Kasumi-1 (cell line): ENCODE data around the gene POU6F2.

ENCODE experiments used
- DNase-seq, 2 experiments: peaks; one replicate each; lab custom pipeline; 2025; lab: John Stamatoyannopoulos, UW

POU6F2 gene

DNA sequence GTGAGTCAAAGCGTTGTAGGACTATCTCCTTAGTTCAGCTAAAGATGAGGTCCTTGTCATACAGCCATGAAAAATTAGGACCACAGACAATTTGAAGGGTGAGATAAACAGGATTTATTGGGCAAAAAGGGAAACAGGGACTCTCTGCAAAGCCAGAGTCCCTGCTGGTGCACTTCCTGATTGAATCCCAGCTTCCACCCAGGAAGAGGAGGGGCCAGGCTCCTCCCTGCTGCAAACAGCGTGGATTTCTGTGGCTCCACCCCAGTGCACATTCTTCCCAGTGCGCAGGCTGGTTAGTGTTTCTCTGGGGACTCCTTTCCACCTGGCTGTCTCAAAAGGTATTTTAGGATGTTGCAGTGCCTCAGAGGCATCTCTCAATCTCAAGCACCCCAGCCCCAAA lies 423.1 kb downstream of the POU6F2 start:
- no peak for DNase-seq

- DNase-seq, result no peak
These were observed 424.3 kb downstream of the POU6F2 start for GRCh38 chr7:39402034-39402433.

- no peak for DNase-seq
These were observed 427.2 kb downstream of the POU6F2 start for GRCh38 chr7:39404907-39405306.

- DNase-seq, result no peak
These were observed 427.9 kb downstream of the POU6F2 start for GRCh38 chr7:39405581-39405980.

DNA sequence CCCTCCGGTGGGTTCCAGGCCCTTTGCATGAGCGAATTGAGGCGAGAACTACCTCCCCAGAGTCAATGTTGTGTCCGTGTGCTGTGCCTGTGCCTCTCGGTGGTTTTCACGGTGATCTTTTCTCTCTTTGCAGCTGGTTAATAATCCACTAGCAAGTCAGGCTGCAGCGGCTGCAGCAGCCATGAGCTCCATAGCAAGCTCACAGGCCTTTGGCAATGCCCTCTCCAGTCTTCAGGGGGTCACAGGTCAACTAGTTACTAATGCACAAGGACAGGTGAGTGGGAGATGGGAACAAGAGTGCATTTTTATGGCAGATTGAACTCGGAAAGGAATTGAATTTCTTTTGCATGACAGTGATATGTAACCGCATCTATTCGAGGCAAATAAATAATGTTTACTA lies 428.8 kb downstream of the POU6F2 start:
- DNase-seq, result no peak

DNA sequence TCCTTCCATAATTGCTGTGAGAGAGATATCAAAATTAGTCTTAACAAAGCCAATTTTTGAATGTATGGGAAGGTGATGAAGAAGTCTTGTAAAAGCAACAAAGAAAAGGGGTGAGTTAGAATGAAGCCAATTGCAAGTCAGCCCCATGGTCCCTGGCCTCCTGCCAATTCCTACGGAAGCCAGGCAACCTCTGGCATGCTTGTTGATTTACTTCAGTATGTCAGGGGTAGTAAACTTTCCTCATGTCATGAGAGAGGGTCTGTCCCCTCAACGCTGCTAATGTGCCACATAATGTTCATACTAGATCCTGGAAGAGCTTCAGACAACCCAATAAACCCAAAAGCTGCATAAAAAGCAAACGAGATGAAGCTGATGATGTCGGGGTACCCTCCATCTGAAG lies 429.4 kb downstream of the POU6F2 start:
- no peak for DNase-seq

DNA sequence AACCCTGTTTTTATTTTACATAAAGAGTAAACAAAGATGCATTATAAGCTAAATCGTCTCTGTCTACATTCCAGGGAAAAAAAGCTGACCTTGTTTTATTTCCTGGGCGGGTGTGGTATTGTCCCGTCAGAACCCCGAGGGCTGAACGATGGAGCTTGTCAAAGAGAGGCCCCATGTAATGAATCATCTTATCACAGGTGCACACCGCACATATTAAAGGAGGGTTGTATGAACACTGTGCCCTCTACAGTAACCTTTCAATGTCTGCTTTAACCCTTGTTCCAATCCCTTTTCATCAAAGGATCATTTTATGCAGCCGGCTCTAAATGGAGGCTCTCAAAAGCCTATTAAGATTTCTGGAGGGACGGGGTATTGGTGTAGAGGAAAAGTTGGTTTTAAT lies 430.0 kb downstream of the POU6F2 start:
- DNase-seq, result no peak

DNA sequence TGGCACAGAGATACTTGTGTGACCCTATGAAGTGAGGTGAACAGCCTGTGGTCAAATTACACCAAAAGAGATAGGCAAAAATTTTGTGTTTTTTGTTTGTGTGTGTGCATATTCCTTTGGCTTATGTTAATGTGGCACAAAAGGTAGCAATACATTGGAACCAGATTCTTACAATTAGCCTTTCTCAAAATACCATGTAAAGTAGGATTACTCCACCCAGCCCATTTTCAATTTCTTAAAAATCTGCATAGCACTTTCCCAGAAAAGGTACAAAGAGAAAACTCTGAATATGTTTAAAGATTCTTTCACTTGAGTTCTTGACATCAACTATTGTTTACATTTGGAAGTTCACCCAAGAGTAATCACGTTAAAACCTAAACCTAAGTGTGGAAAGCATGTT lies 431.2 kb downstream of the POU6F2 start:
- DNase-seq, result no peak

- DNase-seq, result no peak
These were observed 432.9 kb downstream of the POU6F2 start for GRCh38 chr7:39410582-39410981.

DNA sequence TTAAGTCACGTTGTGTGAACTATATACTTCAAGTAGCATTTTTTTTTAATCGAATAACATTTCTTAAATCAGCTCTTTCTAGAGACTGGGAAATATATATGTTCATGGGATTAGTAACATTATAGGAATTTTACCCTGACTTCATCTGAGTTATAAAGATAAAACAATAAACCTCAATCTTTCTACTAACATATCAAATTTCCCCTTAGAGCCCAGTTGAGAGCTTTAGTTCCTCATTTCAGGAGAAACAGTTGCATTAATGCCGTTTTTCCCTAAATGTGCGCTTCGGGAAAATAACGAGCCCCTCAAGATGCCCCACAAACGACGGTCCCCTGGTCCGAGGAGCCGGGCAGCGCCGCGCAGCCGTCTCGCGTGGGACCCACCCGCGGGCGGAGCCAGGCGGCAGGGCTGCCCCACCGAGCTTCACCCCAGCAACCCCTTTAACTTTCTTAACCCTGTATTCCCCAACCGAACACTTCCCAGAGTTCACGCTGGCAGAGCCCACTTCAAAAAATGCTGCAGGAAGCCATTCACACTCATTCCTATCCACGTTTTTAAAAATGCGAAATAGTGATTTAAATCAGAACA lies 436.0 kb downstream of the POU6F2 start:
- peak; percentile 42 to 60 for DNase-seq

DNA sequence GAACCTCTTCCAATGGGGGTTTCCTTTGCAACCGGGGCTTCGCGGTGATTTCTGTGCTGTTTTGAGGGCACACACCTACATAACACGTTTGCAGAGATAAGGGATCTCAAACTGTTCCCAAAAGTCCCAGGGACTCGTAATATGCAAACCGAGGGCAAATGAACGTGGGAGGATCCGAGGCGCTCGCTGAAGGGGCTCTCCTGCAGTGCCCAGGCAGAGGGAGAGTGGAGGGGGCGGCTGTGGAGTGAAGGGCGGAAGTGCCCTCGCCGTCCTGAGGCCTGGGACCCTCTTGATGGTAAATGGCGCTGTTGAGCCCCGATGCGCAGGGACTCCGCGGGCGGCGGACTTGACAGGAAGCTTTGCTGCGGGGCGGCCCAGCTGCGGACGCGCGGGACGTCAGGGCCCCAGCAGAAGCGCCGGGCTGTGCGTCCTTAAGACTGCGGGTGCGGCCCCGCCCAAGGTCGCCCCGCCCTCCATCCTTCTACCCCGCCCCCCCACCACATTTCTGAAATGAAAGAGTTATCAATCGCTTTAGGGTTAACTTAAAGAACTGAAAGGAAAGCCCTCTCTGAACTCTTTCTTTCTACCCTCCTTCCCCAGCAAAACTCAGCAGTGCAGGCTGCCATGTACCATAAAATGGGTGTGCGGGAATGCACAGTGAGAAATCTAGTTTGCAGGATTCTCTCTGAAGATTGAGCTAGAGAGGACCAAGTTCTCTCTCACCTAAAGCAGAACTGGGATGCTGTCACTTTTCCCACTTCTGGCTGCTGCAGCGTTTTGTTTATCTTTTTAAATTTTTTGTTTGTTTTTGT lies 436.7 kb downstream of the POU6F2 start:
- DNase-seq, result peak; percentile 37 to 39

GRCh38 chr7:39415091-39415787 lies 437.5 kb downstream of the POU6F2 start:
- no peak for DNase-seq

- DNase-seq, result no peak
These were observed 439.2 kb downstream of the POU6F2 start for GRCh38 chr7:39416866-39417265.

DNA sequence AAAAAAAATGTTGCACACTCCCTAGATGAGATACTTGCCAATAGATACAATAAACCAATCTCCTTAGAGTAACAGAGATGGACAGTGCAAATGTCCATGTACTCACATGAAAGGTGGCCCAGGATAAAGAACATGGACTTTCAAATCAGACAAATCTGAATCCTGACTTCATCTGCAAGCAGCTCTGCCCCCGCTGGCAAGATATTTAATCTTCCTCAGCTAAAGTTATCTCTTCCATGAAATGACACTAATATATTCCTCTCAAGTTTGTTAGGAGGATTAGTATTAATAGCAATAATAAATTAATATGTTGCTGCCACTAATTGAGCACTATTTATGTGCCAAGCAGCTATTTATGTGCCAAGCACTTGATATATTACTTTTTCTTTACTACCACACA lies 439.9 kb downstream of the POU6F2 start:
- DNase-seq, result no peak

- no peak for DNase-seq
These were observed 443.5 kb downstream of the POU6F2 start for GRCh38 chr7:39421251-39421650.

DNA sequence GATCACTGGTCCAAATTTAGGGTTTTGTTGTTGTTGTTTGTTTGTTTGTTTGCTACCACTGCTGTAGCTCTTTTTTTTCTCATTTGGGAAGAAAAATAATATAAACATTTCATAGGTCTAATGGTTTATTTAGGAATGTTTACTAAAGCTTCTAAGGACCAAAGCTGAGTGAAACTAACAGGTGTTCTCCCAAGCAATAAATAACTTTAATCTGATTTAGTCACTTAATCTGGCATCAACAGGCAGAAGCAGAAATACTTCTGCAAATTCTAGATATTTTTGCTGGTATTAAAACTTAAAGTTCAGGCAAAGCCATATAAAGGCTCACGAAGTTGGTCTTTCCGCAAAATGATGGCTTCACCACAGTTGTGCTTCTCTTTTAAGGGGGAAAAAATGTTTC lies 444.0 kb downstream of the POU6F2 start:
- no peak for DNase-seq

DNA sequence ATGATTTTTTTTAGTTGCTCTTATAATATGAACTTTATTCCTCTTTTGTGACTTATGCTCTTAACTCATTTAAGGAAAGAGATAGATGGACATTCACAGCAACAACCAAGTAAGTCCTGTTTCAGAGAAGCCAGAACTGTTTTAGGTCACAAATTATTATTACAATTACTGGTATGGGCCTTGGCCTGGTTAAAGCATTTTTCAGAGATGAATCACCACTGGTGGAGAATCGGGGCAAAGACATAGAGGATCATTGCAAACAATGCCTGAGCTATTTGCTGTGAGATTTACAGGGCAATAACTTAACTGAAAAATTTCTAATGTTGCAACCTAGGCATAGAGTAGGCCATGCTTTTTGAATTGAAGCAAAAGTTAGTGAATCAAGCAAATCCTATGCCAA lies 450.5 kb downstream of the POU6F2 start:
- DNase-seq, result no peak

DNA sequence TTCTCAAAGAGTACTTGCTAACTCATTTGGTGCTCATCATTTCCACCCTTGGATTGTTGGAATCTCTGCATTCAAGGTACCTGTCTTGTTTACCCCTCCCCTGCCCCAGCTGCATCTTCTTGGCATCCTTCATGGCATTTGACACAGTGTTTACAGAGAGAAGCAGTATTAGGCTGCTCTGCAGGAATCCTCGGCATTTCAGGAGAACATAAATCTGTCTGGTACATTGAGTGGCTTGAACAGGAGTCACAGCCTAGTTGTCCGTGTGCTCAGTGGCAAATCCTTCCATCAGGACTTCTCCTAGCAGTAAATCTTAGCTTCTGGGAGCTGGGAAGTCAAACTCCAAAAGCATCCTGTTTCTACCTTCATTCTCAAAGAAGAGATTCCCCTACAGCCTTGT lies 451.7 kb downstream of the POU6F2 start:
- DNase-seq, result no peak

DNA sequence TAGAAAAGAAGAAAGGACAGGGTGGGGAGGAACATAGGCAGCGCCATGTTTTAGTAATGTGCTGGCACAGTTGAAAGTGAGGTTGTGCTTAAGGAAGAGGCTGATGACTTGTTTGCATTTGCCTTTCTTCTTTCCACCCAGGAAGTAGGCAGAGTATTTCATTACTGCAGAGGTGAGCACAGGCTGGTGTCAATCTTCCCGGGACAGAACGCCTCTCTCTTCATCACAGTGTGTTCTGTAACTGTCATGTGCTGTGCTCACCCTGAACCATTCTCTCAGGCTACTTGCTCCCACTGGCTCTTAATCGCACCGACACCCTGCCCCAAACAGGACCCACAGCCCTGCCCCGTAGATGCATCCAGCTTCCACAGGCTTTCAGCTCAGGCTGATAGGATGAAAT lies 452.7 kb downstream of the POU6F2 start:
- no peak for DNase-seq

DNA sequence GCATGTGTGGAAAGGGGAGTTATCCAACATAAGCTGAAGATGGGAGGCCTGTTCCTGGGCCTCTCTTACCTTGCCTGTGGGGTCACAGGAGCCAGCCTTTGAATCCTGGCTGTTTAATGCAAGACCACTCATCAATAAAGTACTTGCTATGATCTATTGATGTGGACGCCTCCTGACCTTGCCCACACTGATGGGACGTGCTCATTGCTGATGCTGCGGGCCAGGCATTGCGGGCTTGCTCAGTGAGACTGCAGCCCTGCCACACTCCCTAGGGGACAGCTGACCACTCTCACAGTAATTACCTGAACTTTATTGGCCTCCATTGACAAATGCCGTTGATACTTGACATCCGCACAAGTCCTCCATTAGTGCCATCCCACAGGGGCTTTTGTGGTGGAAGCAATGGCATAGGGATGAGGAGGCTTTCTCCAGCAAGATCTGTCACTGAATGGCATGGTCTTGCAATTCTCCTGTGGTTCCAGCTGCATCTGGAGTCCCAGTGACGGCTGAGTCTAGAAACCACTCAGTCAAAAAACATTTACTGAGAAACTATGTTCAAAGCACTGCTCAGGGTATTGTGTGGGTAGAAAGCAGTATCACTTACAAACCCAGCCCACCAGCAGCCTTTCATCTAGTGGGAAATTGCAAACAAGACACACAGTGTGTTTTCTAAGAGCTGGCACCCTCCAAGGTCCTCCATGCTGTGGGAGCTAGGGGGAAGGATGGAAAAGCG lies 453.4 kb downstream of the POU6F2 start:
- no peak for DNase-seq

- no peak for DNase-seq
These were observed 454.7 kb downstream of the POU6F2 start for GRCh38 chr7:39432368-39432767.

GRCh38 chr7:39432807-39433416 lies 455.2 kb downstream of the POU6F2 start:
- no peak for DNase-seq
